K562 (cell line): Measurements from ENCODE around the gene CNTN5.

Source experiments
- CHD2 ChIP-seq: IDR thresholded peaks from 2 replicates; pipeline ENCODE4 v1.6.1; 2011; ENCODE audit warnings: low read depth, low read length
- NR2C1 ChIP-seq, 2 experiments: fragments of 450-650 bp; IDR thresholded peaks; 2 replicates each; pipeline ENCODE4 v1.6.1; 2017; ENCODE audit warnings: mild to moderate bottlenecking in 2 of 2, antibody characterized with exemption in 1 of 2, inconsistent platforms in 1 of 2, missing compliant biosample characterization in 1 of 2, missing genetic modification characterization in 1 of 2
- TAF1 ChIP-seq: IDR thresholded peaks from 2 replicates; pipeline ENCODE4 v1.6.1; 2011; ENCODE audit warnings: mild to moderate bottlenecking, low read length, moderate library complexity; ENCODE audit not compliant: insufficient read depth, control insufficient read depth, severe bottlenecking; ENCODE audit errors: extremely low read depth
- TF ChIP-seq, protein P1 (sequence below), 3 experiments: IDR thresholded peaks in 2 of 3; conservative IDR thresholded peaks in 1 of 3; 2 replicates each; pipeline ENCODE4 v1.5.1; 2011 to 2012; ENCODE audit warnings: low read length in 3 of 3, mild to moderate bottlenecking in 3 of 3, control low read depth in 2 of 3, improper control_type of control experiment in 1 of 3, inconsistent platforms in 1 of 3, low read depth in 1 of 3, mixed read lengths in 1 of 3, moderate library complexity in 1 of 3; ENCODE audit not compliant: insufficient read depth in 2 of 3
- TF ChIP-seq, protein P2 (sequence below), 2 experiments: fragments of 450-650 bp; formaldehyde crosslinking in 1 of 2; IDR thresholded peaks; 2 replicates each; pipeline versions ENCODE4 v1.4.0 to v1.6.1; 2014 to 2020; ENCODE audit warnings: mild to moderate bottlenecking in 2 of 2, borderline replicate concordance in 1 of 2, low read depth in 1 of 2

DNA sequence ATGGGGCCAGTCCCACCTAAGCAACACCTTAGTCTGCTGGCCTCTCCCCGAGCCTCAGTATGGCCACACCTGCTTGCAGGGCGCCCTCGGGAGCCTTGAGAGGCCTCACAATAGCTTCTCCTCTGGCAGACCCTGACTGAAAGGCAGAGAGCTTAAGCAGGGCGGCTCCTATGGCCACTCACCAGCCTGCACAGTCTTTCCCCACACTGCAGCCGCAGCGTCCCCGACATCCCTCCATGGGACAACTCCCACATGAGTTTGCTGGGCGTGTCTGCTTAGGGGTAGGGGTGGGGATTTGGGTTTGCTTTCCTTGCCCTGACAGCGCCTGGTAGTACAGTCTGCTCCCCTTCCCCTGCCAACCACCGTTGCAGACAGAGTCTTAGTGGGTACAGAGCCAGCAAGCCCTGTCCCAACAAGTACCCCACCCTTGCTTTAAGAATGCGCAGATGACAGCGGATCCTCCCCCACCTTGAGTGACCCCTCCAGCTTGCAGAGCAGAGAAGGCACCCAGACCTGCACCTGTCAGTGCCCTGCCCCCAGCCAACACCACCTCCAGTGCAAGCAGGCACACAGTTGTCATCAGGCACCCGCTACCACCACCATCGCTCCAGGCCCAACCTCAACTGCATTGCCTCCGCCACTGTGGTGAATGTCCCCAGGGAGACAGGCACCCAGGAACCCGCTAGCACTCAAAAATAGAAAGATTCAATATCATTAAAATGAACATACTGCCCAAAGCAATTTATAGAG lies 1252.5 kb downstream of the CNTN5 start:
- TF ChIP-seq, protein P1, sequence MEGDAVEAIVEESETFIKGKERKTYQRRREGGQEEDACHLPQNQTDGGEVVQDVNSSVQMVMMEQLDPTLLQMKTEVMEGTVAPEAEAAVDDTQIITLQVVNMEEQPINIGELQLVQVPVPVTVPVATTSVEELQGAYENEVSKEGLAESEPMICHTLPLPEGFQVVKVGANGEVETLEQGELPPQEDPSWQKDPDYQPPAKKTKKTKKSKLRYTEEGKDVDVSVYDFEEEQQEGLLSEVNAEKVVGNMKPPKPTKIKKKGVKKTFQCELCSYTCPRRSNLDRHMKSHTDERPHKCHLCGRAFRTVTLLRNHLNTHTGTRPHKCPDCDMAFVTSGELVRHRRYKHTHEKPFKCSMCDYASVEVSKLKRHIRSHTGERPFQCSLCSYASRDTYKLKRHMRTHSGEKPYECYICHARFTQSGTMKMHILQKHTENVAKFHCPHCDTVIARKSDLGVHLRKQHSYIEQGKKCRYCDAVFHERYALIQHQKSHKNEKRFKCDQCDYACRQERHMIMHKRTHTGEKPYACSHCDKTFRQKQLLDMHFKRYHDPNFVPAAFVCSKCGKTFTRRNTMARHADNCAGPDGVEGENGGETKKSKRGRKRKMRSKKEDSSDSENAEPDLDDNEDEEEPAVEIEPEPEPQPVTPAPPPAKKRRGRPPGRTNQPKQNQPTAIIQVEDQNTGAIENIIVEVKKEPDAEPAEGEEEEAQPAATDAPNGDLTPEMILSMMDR (IDR thresholded peaks at IDR 0.05 in 2 of 3, conservative IDR thresholded peaks at IDR 0.05 in 1 of 3; ENCODE audit: insufficient read depth in 2 of 3, low read depth in 1 of 3, low read length in 3 of 3) = no peak
- TF ChIP-seq, protein P2, sequence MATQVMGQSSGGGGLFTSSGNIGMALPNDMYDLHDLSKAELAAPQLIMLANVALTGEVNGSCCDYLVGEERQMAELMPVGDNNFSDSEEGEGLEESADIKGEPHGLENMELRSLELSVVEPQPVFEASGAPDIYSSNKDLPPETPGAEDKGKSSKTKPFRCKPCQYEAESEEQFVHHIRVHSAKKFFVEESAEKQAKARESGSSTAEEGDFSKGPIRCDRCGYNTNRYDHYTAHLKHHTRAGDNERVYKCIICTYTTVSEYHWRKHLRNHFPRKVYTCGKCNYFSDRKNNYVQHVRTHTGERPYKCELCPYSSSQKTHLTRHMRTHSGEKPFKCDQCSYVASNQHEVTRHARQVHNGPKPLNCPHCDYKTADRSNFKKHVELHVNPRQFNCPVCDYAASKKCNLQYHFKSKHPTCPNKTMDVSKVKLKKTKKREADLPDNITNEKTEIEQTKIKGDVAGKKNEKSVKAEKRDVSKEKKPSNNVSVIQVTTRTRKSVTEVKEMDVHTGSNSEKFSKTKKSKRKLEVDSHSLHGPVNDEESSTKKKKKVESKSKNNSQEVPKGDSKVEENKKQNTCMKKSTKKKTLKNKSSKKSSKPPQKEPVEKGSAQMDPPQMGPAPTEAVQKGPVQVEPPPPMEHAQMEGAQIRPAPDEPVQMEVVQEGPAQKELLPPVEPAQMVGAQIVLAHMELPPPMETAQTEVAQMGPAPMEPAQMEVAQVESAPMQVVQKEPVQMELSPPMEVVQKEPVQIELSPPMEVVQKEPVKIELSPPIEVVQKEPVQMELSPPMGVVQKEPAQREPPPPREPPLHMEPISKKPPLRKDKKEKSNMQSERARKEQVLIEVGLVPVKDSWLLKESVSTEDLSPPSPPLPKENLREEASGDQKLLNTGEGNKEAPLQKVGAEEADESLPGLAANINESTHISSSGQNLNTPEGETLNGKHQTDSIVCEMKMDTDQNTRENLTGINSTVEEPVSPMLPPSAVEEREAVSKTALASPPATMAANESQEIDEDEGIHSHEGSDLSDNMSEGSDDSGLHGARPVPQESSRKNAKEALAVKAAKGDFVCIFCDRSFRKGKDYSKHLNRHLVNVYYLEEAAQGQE (IDR thresholded peaks at IDR 0.05; ENCODE audit: borderline replicate concordance) = no peak
- TF ChIP-seq, protein P2 (CRISPR knock-in tag; IDR thresholded peaks at IDR 0.05; ENCODE audit: low read depth) = no peak
- TF ChIP-seq CHD2 = no peak
- no peak for TF ChIP-seq NR2C1 (IDR thresholded peaks at IDR 0.05)
- TF ChIP-seq NR2C1 (tag; IDR thresholded peaks at IDR 0.05) = no peak
- no peak for TF ChIP-seq TAF1
